Measurements from ENCODE around the gene LRMDA. TPM values are rescaled to one million over a fixed set of nuclear protein-coding genes. Genes with fewer than 3 reads are reported as not detected.

The LRMDA gene
- total and polyA plus RNA-seq, 7 donors = 1.0 to 5.7 (median 2.5) TPM

DNA sequence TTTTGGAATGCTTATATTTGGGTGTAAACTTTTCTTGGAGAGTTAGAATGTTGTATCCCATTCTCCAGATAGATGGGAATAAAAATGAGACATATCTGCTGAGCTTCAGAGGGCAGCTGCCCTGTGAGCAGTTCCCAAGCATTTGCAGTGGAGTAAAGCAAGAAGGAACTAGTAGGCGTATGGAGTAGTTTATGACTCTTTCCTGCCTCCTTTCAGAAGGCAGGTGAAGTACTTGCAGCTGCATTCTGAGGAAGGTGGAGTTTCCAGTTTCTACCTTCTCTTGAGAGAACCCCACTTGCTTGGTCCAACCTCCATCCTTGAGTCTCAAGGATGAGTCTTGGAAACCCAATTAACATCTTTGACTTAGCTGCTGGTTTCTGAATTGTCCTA lies 563.6 kb downstream of the LRMDA start:
- Histone ChIP-seq H3K9me3 (no peaks in the 10 kb centered on the region), H3K27me3 (ENCODE audit: insufficient read depth in 3 of 3, low read length in 2 of 3) (no peaks in the 10 kb centered on the region), H3K4me1 (peaks cover 4% of the 10 kb centered on the region), H3K36me3 (ENCODE audit: insufficient read depth in 1 of 2, low read depth in 1 of 2) (no peaks in the 10 kb centered on the region), H3K4me3 (no peak overlapping the region), H3K27ac (no peak overlapping the region)
- TF ChIP-seq, protein P1, sequence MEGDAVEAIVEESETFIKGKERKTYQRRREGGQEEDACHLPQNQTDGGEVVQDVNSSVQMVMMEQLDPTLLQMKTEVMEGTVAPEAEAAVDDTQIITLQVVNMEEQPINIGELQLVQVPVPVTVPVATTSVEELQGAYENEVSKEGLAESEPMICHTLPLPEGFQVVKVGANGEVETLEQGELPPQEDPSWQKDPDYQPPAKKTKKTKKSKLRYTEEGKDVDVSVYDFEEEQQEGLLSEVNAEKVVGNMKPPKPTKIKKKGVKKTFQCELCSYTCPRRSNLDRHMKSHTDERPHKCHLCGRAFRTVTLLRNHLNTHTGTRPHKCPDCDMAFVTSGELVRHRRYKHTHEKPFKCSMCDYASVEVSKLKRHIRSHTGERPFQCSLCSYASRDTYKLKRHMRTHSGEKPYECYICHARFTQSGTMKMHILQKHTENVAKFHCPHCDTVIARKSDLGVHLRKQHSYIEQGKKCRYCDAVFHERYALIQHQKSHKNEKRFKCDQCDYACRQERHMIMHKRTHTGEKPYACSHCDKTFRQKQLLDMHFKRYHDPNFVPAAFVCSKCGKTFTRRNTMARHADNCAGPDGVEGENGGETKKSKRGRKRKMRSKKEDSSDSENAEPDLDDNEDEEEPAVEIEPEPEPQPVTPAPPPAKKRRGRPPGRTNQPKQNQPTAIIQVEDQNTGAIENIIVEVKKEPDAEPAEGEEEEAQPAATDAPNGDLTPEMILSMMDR (IDR thresholded peaks at IDR 0.05) = no peak
- DNase-seq (no peak), ATAC-seq (no peak)
- intact Hi-C loops (cut with DNase I) = no loop called here
- 91 to 95% (median 92%) methylated on average over 1 of the region's 1 CpG for WGBS, 3 donors

DNA sequence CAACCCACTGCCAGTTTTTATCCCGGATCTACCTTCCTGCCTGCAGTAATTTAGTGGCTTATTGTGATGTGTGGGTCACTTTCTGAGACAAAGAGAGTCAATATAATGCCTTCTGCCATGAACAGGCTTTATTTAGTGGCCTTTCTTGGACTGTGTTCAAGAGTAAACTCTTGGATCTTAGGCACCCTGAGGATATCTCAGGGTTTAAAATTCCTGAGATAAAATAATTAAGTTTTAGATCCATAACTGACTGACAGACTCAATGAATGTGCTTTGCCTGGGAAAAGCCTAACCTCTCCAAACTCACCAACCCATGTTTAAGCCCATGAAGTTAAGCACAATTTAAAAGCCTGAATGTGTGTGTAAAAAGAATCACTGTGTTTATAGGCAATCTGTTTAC lies 564.3 kb downstream of the LRMDA start:
- no peak overlapping the region for H3K4me3 ChIP-seq
- no peak overlapping the region for H3K27ac ChIP-seq
- peaks cover 4% of the 10 kb centered on the region for H3K4me1 ChIP-seq
- no peak for DNase-seq
- H3K9me3 ChIP-seq = no peaks in the 10 kb centered on the region
- ATAC-seq = no peak
- H3K36me3 ChIP-seq (ENCODE audit: insufficient read depth in 1 of 2, low read depth in 1 of 2) = no peaks in the 10 kb centered on the region
- H3K27me3 ChIP-seq (ENCODE audit: insufficient read depth in 3 of 3, low read length in 2 of 3) = no peaks in the 10 kb centered on the region
- intact Hi-C loops (cut with DNase I) = no loop called here
- TF ChIP-seq, protein P1 (IDR thresholded peaks at IDR 0.05) = no peak
- WGBS, 3 donors = 57 to 59% (median 58%) methylated on average over 1 of the region's 1 CpG

DNA sequence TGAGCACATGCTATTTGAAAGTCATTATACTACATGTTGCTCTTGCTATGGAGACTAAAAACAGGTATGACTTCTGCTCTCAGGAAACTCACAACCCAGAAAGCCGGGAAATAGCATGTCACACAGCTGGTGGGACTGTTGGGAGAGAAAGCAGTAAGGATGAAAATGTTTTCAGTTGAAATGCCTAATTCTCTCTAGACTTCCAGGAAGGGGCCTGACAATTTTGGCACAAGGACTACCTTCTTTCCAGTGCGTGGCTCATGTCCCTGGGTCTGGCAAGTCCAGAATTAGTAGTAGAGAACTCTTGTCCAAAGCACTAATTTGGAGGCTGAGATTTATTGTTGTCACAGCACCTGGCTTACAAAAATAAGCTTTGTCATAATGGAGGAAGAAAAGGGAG lies 567.6 kb downstream of the LRMDA start:
- Histone ChIP-seq H3K36me3 (ENCODE audit: insufficient read depth in 1 of 2, low read depth in 1 of 2) (no peaks in the 10 kb centered on the region), H3K27me3 (ENCODE audit: insufficient read depth in 3 of 3, low read length in 2 of 3) (no peaks in the 10 kb centered on the region), H3K4me3 (no peak overlapping the region), H3K9me3 (no peaks in the 10 kb centered on the region), H3K27ac (no peak overlapping the region), H3K4me1 (peaks cover 4% of the 10 kb centered on the region)
- intact Hi-C loops (cut with DNase I) = no loop called here
- no peak for ATAC-seq
- WGBS, 3 donors = 39 to 40% (median 40%) methylated on average over 2 of the region's 2 CpGs
- TF ChIP-seq, protein P1 (IDR thresholded peaks at IDR 0.05) = no peak
- DNase-seq = no peak

DNA sequence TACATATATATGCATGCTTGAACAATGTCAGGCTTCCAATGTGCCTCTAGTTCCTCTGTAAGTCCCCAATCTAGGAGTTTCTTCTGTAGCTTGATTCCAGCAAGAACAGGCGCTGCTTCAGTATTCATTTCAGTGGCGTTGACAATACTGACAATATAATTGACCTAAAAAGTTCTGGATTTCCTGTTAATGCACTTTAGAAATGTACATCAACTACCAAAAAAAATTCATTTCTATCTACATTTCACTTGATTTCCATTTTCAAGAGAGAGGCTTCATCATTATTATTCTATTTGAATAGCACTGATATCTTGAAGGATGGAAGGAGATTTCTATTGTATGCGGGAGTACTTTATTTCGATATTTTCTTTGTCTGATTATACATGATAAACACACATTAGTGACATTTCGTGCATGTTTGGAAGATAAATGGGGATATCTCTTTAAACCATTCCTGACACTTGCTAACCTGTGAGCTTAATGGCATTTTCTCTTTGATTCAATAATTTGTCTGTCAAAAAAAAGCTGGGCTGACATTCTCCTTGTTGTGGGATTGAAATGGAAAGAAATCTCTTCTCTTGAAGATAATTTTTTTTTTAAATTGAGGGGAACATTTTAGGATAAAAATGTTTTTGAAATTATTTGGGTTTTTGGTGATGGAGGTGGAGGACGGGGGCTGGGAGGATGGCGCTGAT lies 568.2 kb downstream of the LRMDA start:
- intact Hi-C loops (cut with DNase I) = no loop called here
- Histone ChIP-seq H3K36me3 (ENCODE audit: insufficient read depth in 1 of 2, low read depth in 1 of 2) (no peaks in the 10 kb centered on the region), H3K27me3 (ENCODE audit: insufficient read depth in 3 of 3, low read length in 2 of 3) (no peaks in the 10 kb centered on the region), H3K27ac (no peak overlapping the region), H3K9me3 (no peaks in the 10 kb centered on the region), H3K4me3 (no peak overlapping the region), H3K4me1 (no peaks in the 10 kb centered on the region)
- ATAC-seq (no peak), DNase-seq (no peak)
- TF ChIP-seq, protein P1 (IDR thresholded peaks at IDR 0.05) = no peak
- 92 to 97% (median 92%) methylated on average over 7 of the region's 7 CpGs for WGBS, 3 donors

DNA sequence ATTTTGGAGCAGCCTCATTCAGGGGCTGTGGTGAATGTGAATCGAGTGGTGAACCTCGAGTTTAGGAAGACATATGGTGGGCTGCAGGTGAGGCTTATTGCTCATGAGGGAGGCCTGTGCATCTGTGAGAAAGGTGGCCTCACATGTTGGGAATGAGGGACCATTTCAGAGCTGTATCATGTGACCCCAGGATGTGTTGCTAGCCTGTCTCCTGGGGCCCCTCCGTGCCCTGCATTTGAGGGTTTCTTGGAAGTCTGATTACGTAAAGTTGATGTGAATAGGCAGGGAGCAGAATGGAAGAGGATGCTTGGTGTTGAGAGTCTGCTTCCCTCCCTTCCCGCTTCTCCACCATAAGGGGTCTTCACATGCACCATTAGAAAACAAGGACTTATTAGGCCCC lies 569.1 kb downstream of the LRMDA start:
- intact Hi-C loops (cut with DNase I) = no loop called here
- Histone ChIP-seq H3K27me3 (ENCODE audit: insufficient read depth in 3 of 3, low read length in 2 of 3) (no peaks in the 10 kb centered on the region), H3K4me1 (no peaks in the 10 kb centered on the region), H3K9me3 (no peaks in the 10 kb centered on the region), H3K36me3 (ENCODE audit: insufficient read depth in 1 of 2, low read depth in 1 of 2) (no peaks in the 10 kb centered on the region), H3K4me3 (no peak overlapping the region), H3K27ac (no peak overlapping the region)
- TF ChIP-seq, protein P1 (IDR thresholded peaks at IDR 0.05) = no peak
- WGBS, 3 donors = 71 to 75% (median 73%) methylated on average over 5 of the region's 5 CpGs
- no peak for DNase-seq
- ATAC-seq = no peak
